Astrocyte (in vitro differentiated cells and primary cell): ENCODE data around the gene PLCL2.

Experiments
- CTCF ChIP-seq: IDR thresholded peaks from 2 replicates; pipeline ENCODE4 v1.5.1; 2011; ENCODE audit warnings: low read depth, mild to moderate bottlenecking, inconsistent platforms, low read length, moderate library complexity; ENCODE audit not compliant: insufficient read depth
- EZH2 ChIP-seq: IDR thresholded peaks from 2 replicates; pipeline ENCODE4 v1.6.1; 2012; ENCODE audit warnings: mild to moderate bottlenecking, low read length, inconsistent platforms; ENCODE audit not compliant: insufficient read depth

GRCh38 chr3:17122758-17123157 lies 238.0 kb downstream of the PLCL2 start:
- TF ChIP-seq EZH2, result no peak
- TF ChIP-seq CTCF, result no peak
